IPS-18c (cell line): ENCODE results near the gene CYREN.
"Not testable (repeated sequence)": the region's sequence is repeated elsewhere in the genome, so short reads cannot be mapped to it uniquely, and the experiment has no call there.

Experiments
- H3K4me3 ChIP-seq: 2 replicates; pipeline ENCODE4 v1.7.0; 2013; ENCODE audit warnings: low read depth, mild to moderate bottlenecking, low read length, moderate library complexity; ENCODE audit not compliant: insufficient read depth
- H3K9me3 ChIP-seq: one replicate; pipeline ENCODE4 v1.6.1; 2013; ENCODE audit warnings: mild to moderate bottlenecking, low read length, moderate library complexity; ENCODE audit not compliant: control insufficient read depth, insufficient read depth

CYREN gene

GRCh38 chr7:135170274-135170997 is at the start of gene CYREN:
TSS of gene CYREN (minus strand) at chr7:135170707. CDS start at chr7:135168922, 1,785 bp downstream.
- peaks cover 2% of the 10 kb centered on the region for H3K9me3 ChIP-seq

GRCh38 chr7:135217645-135218509 is 47.4 kb upstream of the CYREN start:
- H3K4me3 ChIP-seq, result no peak overlapping the region
- no peaks in the 10 kb centered on the region for H3K9me3 ChIP-seq

More at GRCh38 chr7:135170274-135170997, at the start of gene CYREN:
- peak within 1 kb of the TSS; percentile 84 for H3K4me3 ChIP-seq

- no peaks in the 10 kb centered on the region for H3K9me3 ChIP-seq
- H3K4me3 ChIP-seq, result no peak overlapping the region
Observed at GRCh38 chr7:135215698-135216097, 45.2 kb upstream of the CYREN start.

- Histone ChIP-seq H3K4me3 (no peak overlapping the region), H3K9me3 (no peaks in the 10 kb centered on the region)
Observed at GRCh38 chr7:135215180-135215579, 44.7 kb upstream of the CYREN start.

GRCh38 chr7:135213831-135214230 is 43.3 kb upstream of the CYREN start:
- no peak overlapping the region for H3K4me3 ChIP-seq
- no peaks in the 10 kb centered on the region for H3K9me3 ChIP-seq

GRCh38 chr7:135211946-135212685 is 41.6 kb upstream of the CYREN start:
- H3K9me3 ChIP-seq, result not testable (repeated sequence)

GRCh38 chr7:135211179-135211945 is 40.9 kb upstream of the CYREN start, which contains the start of gene WDR91:
TSS of gene WDR91 (minus strand) at chr7:135211526. CDS start at chr7:135211502, 24 bp downstream.
- no peaks in the 10 kb centered on the region for H3K9me3 ChIP-seq
- H3K4me3 ChIP-seq, result peak within 1 kb of the TSS; percentile 76

More at GRCh38 chr7:135211946-135212685, 41.6 kb upstream of the CYREN start:
- H3K4me3 ChIP-seq, result peak overlapping the region; percentile 76

GRCh38 chr7:135210888-135211178 is 40.3 kb upstream of the CYREN start:
- H3K9me3 ChIP-seq, result no peaks in the 10 kb centered on the region
- H3K4me3 ChIP-seq, result peak overlapping the region; percentile 76

GRCh38 chr7:135209225-135209834 is 38.8 kb upstream of the CYREN start:
- H3K4me3 ChIP-seq, result no peak overlapping the region

GRCh38 chr7:135208102-135208793 is 37.7 kb upstream of the CYREN start:
- H3K9me3 ChIP-seq, result no peaks in the 10 kb centered on the region
- H3K4me3 ChIP-seq, result no peak overlapping the region

More at GRCh38 chr7:135209225-135209834, 38.8 kb upstream of the CYREN start:
- no peaks in the 10 kb centered on the region for H3K9me3 ChIP-seq

- no peak overlapping the region for H3K4me3 ChIP-seq
Observed at GRCh38 chr7:135207406-135208101, 37.0 kb upstream of the CYREN start.

GRCh38 chr7:135206941-135207391 is 36.5 kb upstream of the CYREN start:
- Histone ChIP-seq H3K4me3 (no peak overlapping the region), H3K9me3 (no peaks in the 10 kb centered on the region)

More at GRCh38 chr7:135207406-135208101, 37.0 kb upstream of the CYREN start:
- no peaks in the 10 kb centered on the region for H3K9me3 ChIP-seq

GRCh38 chr7:135205850-135206249 is 35.3 kb upstream of the CYREN start:
- Histone ChIP-seq H3K4me3 (no peak overlapping the region), H3K9me3 (no peaks in the 10 kb centered on the region)

GRCh38 chr7:135204876-135205275 is 34.4 kb upstream of the CYREN start:
- Histone ChIP-seq H3K4me3 (no peak overlapping the region), H3K9me3 (no peaks in the 10 kb centered on the region)

- H3K9me3 ChIP-seq, result no peaks in the 10 kb centered on the region
- no peak overlapping the region for H3K4me3 ChIP-seq
Observed at GRCh38 chr7:135204341-135204749, 33.8 kb upstream of the CYREN start.
